ENCODE measurements around the gene BAX.

GRCh38 chr19:48954595-48955307 lies at the start of gene BAX:
- TF ChIP-seq EP300 (IDR thresholded peaks at IDR 0.05) (peak in 1 of 2 donors; percentile 83), CTCF (IDR thresholded peaks at IDR 0.05) (peak in 2 of 5 experiments; percentile 35 to 54), POLR2A (IDR thresholded peaks at IDR 0.05) (peak; percentile 40 to 67)

Measured in tibial nerve (tissue), 4 donors.